OCI-LY3 (cell line): ENCODE data around the gene SELENOK.
"Not testable (repeated sequence)": the region's sequence is repeated elsewhere in the genome, so short reads cannot be mapped to it uniquely, and the experiment has no call there.

Experiments
- EZH2phosphoT487 ChIP-seq: fragments of 200-600 bp; shearing (Covaris generic); IDR thresholded peaks from 2 replicates; pipeline ENCODE4 v1.6.1; 2018; ENCODE audit warnings: antibody characterized with exemption, mixed run types, low read depth
- TF ChIP-seq, protein P1 (sequence below): fragments of 200-600, 300-600 bp; sonication (generic); IDR thresholded peaks from 2 replicates; pipeline ENCODE4 v1.5.1; 2014; ENCODE audit warnings: antibody characterized with exemption, low read length, low read depth

DNA sequence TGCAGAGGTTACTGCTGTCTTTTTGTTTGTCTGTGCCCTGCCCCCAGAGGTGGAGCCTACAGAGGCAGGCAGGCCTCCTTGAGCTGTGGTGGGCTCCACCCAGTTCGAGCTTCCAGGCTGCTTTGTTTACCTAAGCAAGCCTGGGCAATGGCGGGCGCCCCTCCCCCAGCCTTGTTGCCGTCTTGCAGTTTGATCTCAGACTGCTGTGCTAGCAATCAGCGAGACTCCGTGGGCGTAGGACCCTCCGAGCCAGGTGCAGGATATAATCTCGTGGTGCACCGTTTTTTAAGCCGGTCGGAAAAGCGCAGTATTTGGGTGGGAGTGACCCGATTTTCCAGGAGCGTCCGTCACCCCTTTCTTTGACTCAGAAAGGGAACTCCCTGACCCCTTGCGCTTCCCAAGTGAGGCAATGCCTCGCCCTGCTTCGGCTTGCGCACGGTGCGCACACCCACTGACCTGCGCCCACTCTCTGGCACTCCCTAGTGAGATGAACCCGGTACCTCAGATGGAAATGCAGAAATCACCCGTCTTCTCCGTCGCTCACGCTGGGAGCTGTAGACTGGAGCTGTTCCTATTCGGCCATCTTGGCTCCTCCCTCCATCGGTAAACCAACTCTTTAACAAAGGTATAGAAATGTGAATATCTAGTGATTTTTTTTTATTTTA, 35.7 kb upstream of the SELENOK start:
- TF ChIP-seq, protein P1, sequence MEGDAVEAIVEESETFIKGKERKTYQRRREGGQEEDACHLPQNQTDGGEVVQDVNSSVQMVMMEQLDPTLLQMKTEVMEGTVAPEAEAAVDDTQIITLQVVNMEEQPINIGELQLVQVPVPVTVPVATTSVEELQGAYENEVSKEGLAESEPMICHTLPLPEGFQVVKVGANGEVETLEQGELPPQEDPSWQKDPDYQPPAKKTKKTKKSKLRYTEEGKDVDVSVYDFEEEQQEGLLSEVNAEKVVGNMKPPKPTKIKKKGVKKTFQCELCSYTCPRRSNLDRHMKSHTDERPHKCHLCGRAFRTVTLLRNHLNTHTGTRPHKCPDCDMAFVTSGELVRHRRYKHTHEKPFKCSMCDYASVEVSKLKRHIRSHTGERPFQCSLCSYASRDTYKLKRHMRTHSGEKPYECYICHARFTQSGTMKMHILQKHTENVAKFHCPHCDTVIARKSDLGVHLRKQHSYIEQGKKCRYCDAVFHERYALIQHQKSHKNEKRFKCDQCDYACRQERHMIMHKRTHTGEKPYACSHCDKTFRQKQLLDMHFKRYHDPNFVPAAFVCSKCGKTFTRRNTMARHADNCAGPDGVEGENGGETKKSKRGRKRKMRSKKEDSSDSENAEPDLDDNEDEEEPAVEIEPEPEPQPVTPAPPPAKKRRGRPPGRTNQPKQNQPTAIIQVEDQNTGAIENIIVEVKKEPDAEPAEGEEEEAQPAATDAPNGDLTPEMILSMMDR, result not testable (repeated sequence)
- not testable (repeated sequence) for TF ChIP-seq EZH2phosphoT487
